ENCODE data around the gene HIVEP3. TPM values are rescaled to one million over a fixed set of nuclear protein-coding genes. Genes with fewer than 3 reads are reported as not detected.

The HIVEP3 gene
- total RNA-seq, 2 experiments from 2014 or later, result 18.6 to 20.4 TPM

- H3K36me3 Mint-ChIP-seq (ENCODE audit: low read depth), result no peaks in the 10 kb centered on the region
- TF ChIP-seq, protein P1, sequence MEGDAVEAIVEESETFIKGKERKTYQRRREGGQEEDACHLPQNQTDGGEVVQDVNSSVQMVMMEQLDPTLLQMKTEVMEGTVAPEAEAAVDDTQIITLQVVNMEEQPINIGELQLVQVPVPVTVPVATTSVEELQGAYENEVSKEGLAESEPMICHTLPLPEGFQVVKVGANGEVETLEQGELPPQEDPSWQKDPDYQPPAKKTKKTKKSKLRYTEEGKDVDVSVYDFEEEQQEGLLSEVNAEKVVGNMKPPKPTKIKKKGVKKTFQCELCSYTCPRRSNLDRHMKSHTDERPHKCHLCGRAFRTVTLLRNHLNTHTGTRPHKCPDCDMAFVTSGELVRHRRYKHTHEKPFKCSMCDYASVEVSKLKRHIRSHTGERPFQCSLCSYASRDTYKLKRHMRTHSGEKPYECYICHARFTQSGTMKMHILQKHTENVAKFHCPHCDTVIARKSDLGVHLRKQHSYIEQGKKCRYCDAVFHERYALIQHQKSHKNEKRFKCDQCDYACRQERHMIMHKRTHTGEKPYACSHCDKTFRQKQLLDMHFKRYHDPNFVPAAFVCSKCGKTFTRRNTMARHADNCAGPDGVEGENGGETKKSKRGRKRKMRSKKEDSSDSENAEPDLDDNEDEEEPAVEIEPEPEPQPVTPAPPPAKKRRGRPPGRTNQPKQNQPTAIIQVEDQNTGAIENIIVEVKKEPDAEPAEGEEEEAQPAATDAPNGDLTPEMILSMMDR (IDR thresholded peaks at IDR 0.05), result no peak
- no peaks in the 10 kb centered on the region for H3K9me3 Mint-ChIP-seq
- CTCF ChIA-PET, result interaction anchor here (0.6 to 1.5 kb wide), 4 partner anchors 11 to 382 kb away, joined by 3 to 4 read pairs (median 3); no protein-coding TSS in a partner anchor
- DNase-seq (no peak), ATAC-seq (no peak)
- POLR2A ChIA-PET, result no interaction called here
- no peak overlapping the region for H3K4me3 Mint-ChIP-seq
- peaks cover 9% of the 10 kb centered on the region for H3K4me1 Mint-ChIP-seq (ENCODE audit: low read depth)
- intact Hi-C loops (cut with micrococcal nuclease), result no loop called here
- H3K27me3 Mint-ChIP-seq, result peaks cover 25% of the 10 kb centered on the region
- H3K27ac Mint-ChIP-seq, result no peak overlapping the region
Observed at GRCh38 chr1:41488040-41488951, 430.4 kb downstream of the HIVEP3 start.

- DNase-seq (peak; percentile 41), ATAC-seq (peak; percentile 66)
- intact Hi-C loops (cut with micrococcal nuclease), result no loop called here
- TF ChIP-seq, protein P1 (IDR thresholded peaks at IDR 0.05), result no peak
- no peaks in the 10 kb centered on the region for H3K9me3 Mint-ChIP-seq
- ChIA-PET POLR2A (no interaction called here), CTCF (interaction anchor here (0.6 to 1.5 kb wide), 4 partner anchors 12 to 382 kb away, joined by 3 to 4 read pairs (median 3); no protein-coding TSS in a partner anchor)
- peaks cover 9% of the 10 kb centered on the region for H3K4me1 Mint-ChIP-seq (ENCODE audit: low read depth)
- H3K27me3 Mint-ChIP-seq, result peaks cover 25% of the 10 kb centered on the region
- no peak overlapping the region for H3K4me3 Mint-ChIP-seq
- H3K36me3 Mint-ChIP-seq (ENCODE audit: low read depth), result no peaks in the 10 kb centered on the region
- H3K27ac Mint-ChIP-seq, result no peak overlapping the region
Observed at GRCh38 chr1:41487126-41488039, 431.3 kb downstream of the HIVEP3 start.

GRCh38 chr1:41486371-41487125 is 432.2 kb downstream of the HIVEP3 start:
- TF ChIP-seq, protein P1 (IDR thresholded peaks at IDR 0.05), result no peak
- Mint-ChIP-seq H3K27ac (no peak overlapping the region), H3K4me1 (ENCODE audit: low read depth) (peaks cover 9% of the 10 kb centered on the region), H3K9me3 (no peaks in the 10 kb centered on the region), H3K36me3 (ENCODE audit: low read depth) (no peaks in the 10 kb centered on the region), H3K4me3 (no peak overlapping the region), H3K27me3 (peaks cover 25% of the 10 kb centered on the region)
- intact Hi-C loops (cut with micrococcal nuclease), result no loop called here
- CTCF ChIA-PET, result no interaction called here
- POLR2A ChIA-PET, result no interaction called here
- DNase-seq (no peak), ATAC-seq (no peak)

DNA sequence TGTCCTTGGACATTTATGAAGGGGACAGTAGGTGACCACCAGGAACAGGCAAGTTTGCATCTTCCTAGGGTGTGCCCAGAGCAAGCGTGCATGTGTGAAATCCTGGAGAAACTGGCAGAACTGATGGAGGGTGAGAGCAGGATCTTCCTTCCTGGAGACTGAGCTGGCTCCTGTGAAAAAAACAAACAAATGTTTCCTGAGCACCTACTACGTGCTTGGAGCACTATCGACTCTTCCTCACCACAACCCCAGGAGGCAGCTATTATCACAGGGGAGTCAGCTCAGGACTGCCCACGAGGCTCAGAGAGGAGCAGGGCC is 432.7 kb downstream of the HIVEP3 start:
- ChIA-PET CTCF (no interaction called here), POLR2A (no interaction called here)
- no peaks in the 10 kb centered on the region for H3K36me3 Mint-ChIP-seq (ENCODE audit: low read depth)
- H3K9me3 Mint-ChIP-seq, result no peaks in the 10 kb centered on the region
- H3K27ac Mint-ChIP-seq, result no peak overlapping the region
- H3K4me1 Mint-ChIP-seq (ENCODE audit: low read depth), result peaks cover 9% of the 10 kb centered on the region
- peaks cover 25% of the 10 kb centered on the region for H3K27me3 Mint-ChIP-seq
- DNase-seq, result no peak
- H3K4me3 Mint-ChIP-seq, result no peak overlapping the region
- intact Hi-C loops (cut with micrococcal nuclease), result no loop called here
- TF ChIP-seq, protein P1 (IDR thresholded peaks at IDR 0.05), result no peak
- no peak for ATAC-seq
